ENCODE data around the gene RNF113B. TPM values are rescaled to one million over a fixed set of nuclear protein-coding genes. Genes with fewer than 3 reads are reported as not detected.

RNF113B gene
- total and polyA plus RNA-seq, 4 donors, result not detected

DNA sequence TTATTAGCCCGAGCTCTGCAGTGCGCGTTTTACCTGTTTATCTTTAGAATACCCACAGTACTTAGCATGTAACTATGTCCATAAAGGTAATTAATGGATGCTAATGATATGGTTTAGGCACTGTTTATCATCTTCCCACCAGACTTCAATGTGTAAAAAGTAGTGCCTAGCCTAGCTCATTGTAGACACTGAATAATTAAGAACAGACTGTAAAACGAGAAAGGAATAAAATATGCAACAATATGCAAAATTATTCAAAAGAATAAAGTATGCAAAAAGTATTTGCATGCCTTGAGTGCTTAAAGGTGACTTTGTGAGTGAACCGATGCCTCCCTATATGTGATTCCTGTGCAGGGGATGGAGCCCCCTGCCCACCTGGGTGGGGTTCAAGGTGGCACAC lies 35.7 kb upstream of the RNF113B start:
- TF ChIP-seq, protein P1, sequence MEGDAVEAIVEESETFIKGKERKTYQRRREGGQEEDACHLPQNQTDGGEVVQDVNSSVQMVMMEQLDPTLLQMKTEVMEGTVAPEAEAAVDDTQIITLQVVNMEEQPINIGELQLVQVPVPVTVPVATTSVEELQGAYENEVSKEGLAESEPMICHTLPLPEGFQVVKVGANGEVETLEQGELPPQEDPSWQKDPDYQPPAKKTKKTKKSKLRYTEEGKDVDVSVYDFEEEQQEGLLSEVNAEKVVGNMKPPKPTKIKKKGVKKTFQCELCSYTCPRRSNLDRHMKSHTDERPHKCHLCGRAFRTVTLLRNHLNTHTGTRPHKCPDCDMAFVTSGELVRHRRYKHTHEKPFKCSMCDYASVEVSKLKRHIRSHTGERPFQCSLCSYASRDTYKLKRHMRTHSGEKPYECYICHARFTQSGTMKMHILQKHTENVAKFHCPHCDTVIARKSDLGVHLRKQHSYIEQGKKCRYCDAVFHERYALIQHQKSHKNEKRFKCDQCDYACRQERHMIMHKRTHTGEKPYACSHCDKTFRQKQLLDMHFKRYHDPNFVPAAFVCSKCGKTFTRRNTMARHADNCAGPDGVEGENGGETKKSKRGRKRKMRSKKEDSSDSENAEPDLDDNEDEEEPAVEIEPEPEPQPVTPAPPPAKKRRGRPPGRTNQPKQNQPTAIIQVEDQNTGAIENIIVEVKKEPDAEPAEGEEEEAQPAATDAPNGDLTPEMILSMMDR (IDR thresholded peaks at IDR 0.05; ENCODE audit: control extremely low read depth, extremely low read depth), result no peak
- ATAC-seq (ENCODE audit: insufficient read depth, low FRiP score), result no peak
- H3K27ac ChIP-seq (ENCODE audit: low read depth in 1 of 2, low read length in 1 of 2), result no peak overlapping the region
- no peak overlapping the region for H3K4me3 ChIP-seq
- peaks cover 0 to 4% (median 1%) of the 10 kb centered on the region in 4 donors for H3K36me3 ChIP-seq (ENCODE audit: control insufficient read depth in 4 of 4, insufficient read depth in 4 of 4, low read length in 4 of 4)
- H3K9me3 ChIP-seq (ENCODE audit: control insufficient read depth in 4 of 4, insufficient read depth in 3 of 4, low read length in 3 of 4), result no peaks in the 10 kb centered on the region
- H3K27me3 ChIP-seq (ENCODE audit: control insufficient read depth in 3 of 3, insufficient read depth in 3 of 3, low read length in 2 of 3), result no peaks in the 10 kb centered on the region
- peak overlapping the region in 1 of 2 donors; percentile 14 for H3K9ac ChIP-seq (ENCODE audit: insufficient read depth in 1 of 2, low read length in 2 of 2)
- 91 to 92% methylated on average over 5 of the region's 5 CpGs for WGBS, 2 donors
- peaks cover 0 to 38% (median 15%) of the 10 kb centered on the region in 5 donors for H3K4me1 ChIP-seq (ENCODE audit: control insufficient read depth in 5 of 5, insufficient read depth in 5 of 5, low read length in 5 of 5)
- DNase-seq, result no peak

DNA sequence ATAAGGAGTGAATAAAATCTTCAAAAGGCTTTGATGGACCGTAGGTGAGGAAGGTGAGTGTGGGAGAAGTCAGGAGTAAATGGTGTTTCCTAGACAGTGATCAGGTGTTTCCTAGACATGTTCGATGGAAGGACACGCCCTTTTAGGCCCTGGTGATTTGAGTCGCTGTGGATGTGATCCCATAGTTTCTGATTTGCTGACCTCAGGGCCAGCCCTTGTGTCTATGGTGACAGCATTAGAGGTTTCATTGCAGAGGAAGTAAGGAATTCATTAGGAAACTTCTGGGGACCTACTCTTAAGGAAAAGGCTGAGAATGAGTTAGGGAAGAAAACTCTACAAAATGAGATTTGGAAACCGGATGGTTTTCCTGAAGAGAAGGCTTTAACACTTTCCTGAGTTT lies 31.5 kb upstream of the RNF113B start:
- Histone ChIP-seq H3K9me3 (ENCODE audit: control insufficient read depth in 4 of 4, insufficient read depth in 3 of 4, low read length in 3 of 4) (peaks cover 0 to 4% (median 1%) of the 10 kb centered on the region in 4 donors), H3K27me3 (ENCODE audit: control insufficient read depth in 3 of 3, insufficient read depth in 3 of 3, low read length in 2 of 3) (no peaks in the 10 kb centered on the region), H3K36me3 (ENCODE audit: control insufficient read depth in 4 of 4, insufficient read depth in 4 of 4, low read length in 4 of 4) (peaks cover 0 to 3% (median 2%) of the 10 kb centered on the region in 4 donors), H3K9ac (ENCODE audit: insufficient read depth in 1 of 2, low read length in 2 of 2) (no peak overlapping the region), H3K4me1 (ENCODE audit: control insufficient read depth in 5 of 5, insufficient read depth in 5 of 5, low read length in 5 of 5) (peaks cover 4 to 10% (median 5%) of the 10 kb centered on the region in 5 donors), H3K27ac (ENCODE audit: low read depth in 1 of 2, low read length in 1 of 2) (no peak overlapping the region), H3K4me3 (no peak overlapping the region)
- ATAC-seq (ENCODE audit: insufficient read depth, low FRiP score), result no peak
- WGBS, 2 donors, result 90 to 91% methylated on average over 5 of the region's 5 CpGs
- TF ChIP-seq, protein P1 (IDR thresholded peaks at IDR 0.05; ENCODE audit: control extremely low read depth, extremely low read depth), result no peak
- DNase-seq, result no peak

DNA sequence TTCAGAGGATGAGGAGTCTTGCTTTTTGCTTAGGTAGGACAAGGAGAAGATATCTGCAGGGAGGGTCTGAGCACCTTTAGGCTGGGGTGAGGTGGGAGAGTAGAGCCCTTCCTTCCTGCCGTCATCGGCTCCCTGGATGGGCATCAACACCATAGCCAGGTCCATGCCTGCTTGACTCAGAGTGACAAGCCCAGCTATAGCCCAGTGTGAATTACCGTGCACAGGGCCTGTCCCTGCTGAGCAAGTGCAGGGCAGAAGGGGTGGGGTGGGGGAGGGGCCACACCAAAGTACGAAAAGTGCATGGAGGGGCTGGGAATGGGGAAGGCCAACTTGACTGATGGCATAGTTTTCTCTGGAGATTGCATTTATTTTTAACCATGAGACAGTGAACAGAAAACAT lies 30.3 kb upstream of the RNF113B start:
- H3K9me3 ChIP-seq (ENCODE audit: control insufficient read depth in 4 of 4, insufficient read depth in 3 of 4, low read length in 3 of 4), result peaks cover 0 to 4% (median 1%) of the 10 kb centered on the region in 4 donors
- 70 to 75% methylated on average over 4 of the region's 4 CpGs for WGBS, 2 donors
- peaks cover 0 to 3% (median 1%) of the 10 kb centered on the region in 4 donors for H3K36me3 ChIP-seq (ENCODE audit: control insufficient read depth in 4 of 4, insufficient read depth in 4 of 4, low read length in 4 of 4)
- peaks cover under 1 to 10% (median 4%) of the 10 kb centered on the region in 5 donors for H3K4me1 ChIP-seq (ENCODE audit: control insufficient read depth in 5 of 5, insufficient read depth in 5 of 5, low read length in 5 of 5)
- H3K27ac ChIP-seq (ENCODE audit: low read depth in 1 of 2, low read length in 1 of 2), result peak overlapping the region; percentile 26 to 68
- H3K27me3 ChIP-seq (ENCODE audit: control insufficient read depth in 3 of 3, insufficient read depth in 3 of 3, low read length in 2 of 3), result no peaks in the 10 kb centered on the region
- ATAC-seq (ENCODE audit: insufficient read depth, low FRiP score), result no peak
- H3K4me3 ChIP-seq, result no peak overlapping the region
- no peak for DNase-seq
- no peak overlapping the region for H3K9ac ChIP-seq (ENCODE audit: insufficient read depth in 1 of 2, low read length in 2 of 2)
- TF ChIP-seq, protein P1 (IDR thresholded peaks at IDR 0.05; ENCODE audit: control extremely low read depth, extremely low read depth), result no peak

DNA sequence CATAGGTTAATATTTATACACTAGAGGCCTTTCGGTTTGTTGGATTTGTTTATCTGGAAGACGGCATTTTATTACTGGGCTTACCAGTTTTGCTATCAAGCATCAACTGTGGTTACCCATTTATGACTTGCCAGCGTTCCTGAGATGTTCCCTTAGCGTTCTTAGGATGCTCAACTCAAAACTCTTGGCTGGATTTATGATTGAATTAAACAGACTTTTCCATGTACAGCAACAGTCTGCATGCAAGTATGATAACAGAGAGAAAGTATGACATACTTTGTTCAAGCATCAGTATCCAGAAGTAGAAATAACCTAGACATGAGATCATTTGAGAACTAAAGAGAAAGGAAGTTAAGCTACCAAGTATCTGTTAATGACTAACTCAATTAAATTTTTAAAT lies 29.9 kb upstream of the RNF113B start:
- TF ChIP-seq, protein P1 (IDR thresholded peaks at IDR 0.05; ENCODE audit: control extremely low read depth, extremely low read depth), result no peak
- 63 to 78% methylated on average over 4 of the region's 4 CpGs for WGBS, 2 donors
- Histone ChIP-seq H3K27me3 (ENCODE audit: control insufficient read depth in 3 of 3, insufficient read depth in 3 of 3, low read length in 2 of 3) (no peaks in the 10 kb centered on the region), H3K36me3 (ENCODE audit: control insufficient read depth in 4 of 4, insufficient read depth in 4 of 4, low read length in 4 of 4) (peaks cover 0 to 3% (median 1%) of the 10 kb centered on the region in 4 donors), H3K9me3 (ENCODE audit: control insufficient read depth in 4 of 4, insufficient read depth in 3 of 4, low read length in 3 of 4) (peaks cover 0 to 4% (median 1%) of the 10 kb centered on the region in 4 donors), H3K4me3 (no peak overlapping the region), H3K27ac (ENCODE audit: low read depth in 1 of 2, low read length in 1 of 2) (no peak overlapping the region), H3K4me1 (ENCODE audit: control insufficient read depth in 5 of 5, insufficient read depth in 5 of 5, low read length in 5 of 5) (peaks cover 0 to 10% (median 5%) of the 10 kb centered on the region in 5 donors), H3K9ac (ENCODE audit: insufficient read depth in 1 of 2, low read length in 2 of 2) (peak overlapping the region in 1 of 2 donors; percentile 9)
- no peak for DNase-seq
- no peak for ATAC-seq (ENCODE audit: insufficient read depth, low FRiP score)
